ENCODE measurements around the gene SSR2. TPM values are rescaled to one million over a fixed set of nuclear protein-coding genes. Genes with fewer than 3 reads are reported as not detected.

SSR2 gene
- total RNA-seq, 4 donors from 2014 or later = 172 to 236 (median 212) TPM

- 52 to 65% methylated on average over 7 of the region's 7 CpGs for WGBS, 2 donors
- Histone ChIP-seq H3K27me3 (no peaks in the 10 kb centered on the region), H3K9me3 (no peaks in the 10 kb centered on the region), H3K4me1 (peaks cover 0 to 72% (median 59%) of the 10 kb centered on the region in 4 donors), H3K4me3 (no peak overlapping the region), H3K27ac (peak overlapping the region in 3 of 4 donors; percentile 65 to 87 (median 86)), H3K36me3 (peaks cover 5 to 56% (median 32%) of the 10 kb centered on the region in 3 donors)
- no peak for DNase-seq (ENCODE audit: low spot score in 2 of 2)
- TF ChIP-seq CTCF (IDR thresholded peaks at IDR 0.05) (no peak), EP300 (IDR thresholded peaks at IDR 0.05) (no peak), POLR2A (IDR thresholded peaks at IDR 0.05) (no peak)
Measured at GRCh38 chr1:155968051-155968400, 52.7 kb downstream of the SSR2 start.

GRCh38 chr1:155967341-155968050 lies 53.3 kb downstream of the SSR2 start:
- H3K4me3 ChIP-seq = no peak overlapping the region
- no peak for DNase-seq (ENCODE audit: low spot score in 2 of 2)
- H3K4me1 ChIP-seq = peaks cover 0 to 72% (median 59%) of the 10 kb centered on the region in 4 donors

DNA sequence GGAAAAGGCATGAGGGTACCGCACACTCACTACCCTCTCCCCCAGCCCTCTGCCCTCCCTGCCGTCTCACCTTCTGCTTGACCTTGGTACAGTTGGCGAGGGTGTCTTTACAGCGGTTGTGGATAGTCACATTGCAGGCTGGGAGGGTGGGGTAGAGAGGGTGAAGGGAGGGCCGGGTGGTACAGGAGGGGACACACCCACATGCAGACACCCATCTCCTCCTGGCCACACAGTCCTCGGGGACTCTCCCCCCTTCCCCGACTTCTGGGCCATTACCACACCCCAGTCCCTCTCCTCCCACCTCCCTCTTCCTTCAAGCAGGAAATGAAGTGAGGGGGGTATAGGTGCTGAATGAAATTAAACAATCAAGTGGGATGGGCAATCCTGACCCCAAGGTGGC lies 54.0 kb downstream of the SSR2 start:
- Histone ChIP-seq H3K4me1 (peaks cover 0 to 72% (median 57%) of the 10 kb centered on the region in 4 donors), H3K36me3 (peaks cover 5 to 69% (median 44%) of the 10 kb centered on the region in 3 donors), H3K27ac (peak overlapping the region in 3 of 4 donors; percentile 65 to 87 (median 86)), H3K27me3 (no peaks in the 10 kb centered on the region), H3K4me3 (no peak overlapping the region), H3K9me3 (no peaks in the 10 kb centered on the region)
- TF ChIP-seq EP300 (IDR thresholded peaks at IDR 0.05) = no peak
- no peak for TF ChIP-seq POLR2A (IDR thresholded peaks at IDR 0.05)
- TF ChIP-seq CTCF (IDR thresholded peaks at IDR 0.05) = no peak
- WGBS, 2 donors = 63 to 66% methylated on average over 7 of the region's 7 CpGs
- no peak for DNase-seq (ENCODE audit: low spot score in 2 of 2)

More at GRCh38 chr1:155967341-155968050, 53.3 kb downstream of the SSR2 start:
- TF ChIP-seq EP300 (IDR thresholded peaks at IDR 0.05) (peak in 1 of 2 donors; percentile 24), POLR2A (IDR thresholded peaks at IDR 0.05) (no peak), CTCF (IDR thresholded peaks at IDR 0.05) (no peak)
- Histone ChIP-seq H3K27me3 (no peaks in the 10 kb centered on the region), H3K36me3 (peaks cover 5 to 62% (median 37%) of the 10 kb centered on the region in 3 donors), H3K9me3 (no peaks in the 10 kb centered on the region), H3K27ac (peak overlapping the region; percentile 38 to 87 (median 76))
- WGBS, 2 donors = 22% methylated on average over 13 of the region's 13 CpGs

- Histone ChIP-seq H3K27me3 (no peaks in the 10 kb centered on the region), H3K27ac (peak overlapping the region in 3 of 4 donors; percentile 65 to 87 (median 86)), H3K4me3 (no peak overlapping the region), H3K9me3 (no peaks in the 10 kb centered on the region), H3K4me1 (peaks cover 0 to 71% (median 53%) of the 10 kb centered on the region in 4 donors), H3K36me3 (peaks cover 8 to 75% (median 49%) of the 10 kb centered on the region in 3 donors)
- DNase-seq (ENCODE audit: low spot score in 2 of 2) = no peak
- TF ChIP-seq CTCF (IDR thresholded peaks at IDR 0.05) (no peak), EP300 (IDR thresholded peaks at IDR 0.05) (no peak), POLR2A (IDR thresholded peaks at IDR 0.05) (no peak)
- WGBS, 2 donors = 74 to 82% methylated on average over 9 of the region's 9 CpGs
Measured at GRCh38 chr1:155966135-155966534, 54.6 kb downstream of the SSR2 start.

DNA sequence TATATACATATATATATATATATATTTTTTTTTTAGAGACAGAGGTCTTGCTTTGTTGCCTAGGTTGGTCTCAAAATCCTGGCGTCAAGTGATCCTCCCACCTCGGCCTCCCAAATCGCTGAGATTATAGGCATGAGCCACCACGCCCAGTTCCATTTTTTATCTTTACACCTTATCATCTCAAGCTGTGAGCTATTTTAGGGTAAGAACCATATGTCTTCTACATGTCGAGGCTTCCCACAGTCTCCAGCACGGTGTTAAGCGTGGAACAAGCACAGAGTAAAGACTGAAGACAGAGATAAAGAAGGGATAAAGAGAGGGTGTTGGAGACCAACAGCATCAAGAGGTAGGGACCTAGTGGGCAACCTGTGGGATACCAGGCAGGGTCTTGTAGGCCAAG lies 56.6 kb downstream of the SSR2 start:
- peaks cover 8 to 88% (median 62%) of the 10 kb centered on the region in 3 donors for H3K36me3 ChIP-seq
- no peak overlapping the region for H3K27ac ChIP-seq
- H3K9me3 ChIP-seq = no peaks in the 10 kb centered on the region
- no peaks in the 10 kb centered on the region for H3K27me3 ChIP-seq
- 85 to 90% methylated on average over 7 of the region's 7 CpGs for WGBS, 2 donors
- DNase-seq (ENCODE audit: low spot score in 2 of 2) = no peak
- peaks cover 0 to 51% (median 33%) of the 10 kb centered on the region in 4 donors for H3K4me1 ChIP-seq
- no peak for TF ChIP-seq EP300 (IDR thresholded peaks at IDR 0.05)
- no peak for TF ChIP-seq POLR2A (IDR thresholded peaks at IDR 0.05)
- no peak for TF ChIP-seq CTCF (IDR thresholded peaks at IDR 0.05)
- H3K4me3 ChIP-seq = no peak overlapping the region
